Mucosa of rectum (tissue), 2 donors: ENCODE data around the gene IRAK3.
"Not testable (repeated sequence)": the region's sequence is repeated elsewhere in the genome, so short reads cannot be mapped to it uniquely, and the experiment has no call there.

Experiments used
- H3K27ac ChIP-seq, 2 donors: one replicate each; pipeline ENCODE4 v1.7.0; 2013; ENCODE audit warnings: inconsistent platforms in 2 of 2, low read depth in 2 of 2, low read length in 2 of 2
- H3K27me3 ChIP-seq, 2 donors: one replicate each; pipeline ENCODE4 v1.7.0; 2013; ENCODE audit warnings: low read length in 2 of 2; ENCODE audit not compliant: control insufficient read depth in 2 of 2, insufficient read depth in 2 of 2
- H3K36me3 ChIP-seq, 2 donors: one replicate each; pipeline ENCODE4 v1.7.0; 2013; ENCODE audit warnings: low read length in 2 of 2; ENCODE audit not compliant: control insufficient read depth in 2 of 2, insufficient read depth in 2 of 2
- H3K4me1 ChIP-seq, 2 donors: one replicate each; pipeline ENCODE4 v1.7.0; 2013; ENCODE audit warnings: low read length in 2 of 2, mild to moderate bottlenecking in 1 of 2; ENCODE audit not compliant: control insufficient read depth in 2 of 2, insufficient read depth in 2 of 2
- H3K4me3 ChIP-seq, 2 donors: one replicate each; pipeline ENCODE4 v1.7.0; 2013; ENCODE audit warnings: low read length in 2 of 2
- H3K9ac ChIP-seq, 2 donors: one replicate each; pipeline ENCODE4 v1.7.0; 2013; ENCODE audit warnings: low read length in 2 of 2, low read depth in 1 of 2, mild to moderate bottlenecking in 1 of 2
- H3K9me3 ChIP-seq, 2 donors: one replicate each; pipeline ENCODE4 v1.7.0; 2013; ENCODE audit warnings: low read length in 2 of 2; ENCODE audit not compliant: control insufficient read depth in 2 of 2
- donor health status: healthy.
- donor health status: Normal muscosa, but diverticular disease.

Gene IRAK3

DNA sequence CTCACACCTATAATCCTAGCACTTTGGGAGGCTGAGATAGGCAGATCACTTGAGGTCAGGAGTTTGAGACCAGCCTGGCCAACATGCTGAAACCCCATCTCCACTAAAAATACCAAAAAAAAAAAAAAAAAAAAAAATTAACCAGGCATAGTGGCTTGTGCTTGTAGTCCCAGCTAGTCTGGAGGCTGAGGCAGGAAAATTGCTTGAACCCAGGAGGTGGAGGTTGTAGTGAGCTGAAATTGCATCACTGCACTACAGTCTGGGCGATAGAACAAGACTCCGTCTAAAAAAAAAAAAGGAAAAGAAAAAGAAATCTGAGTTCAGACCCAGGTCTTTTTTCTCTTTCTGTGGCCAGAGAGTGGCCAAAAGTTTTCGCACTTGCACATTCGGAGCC, 47.3 kb downstream of the IRAK3 start:
- H3K9ac ChIP-seq, H3K4me1 ChIP-seq, H3K36me3 ChIP-seq, H3K27ac ChIP-seq, H3K9me3 ChIP-seq, H3K27me3 ChIP-seq: not testable (repeated sequence)
- H3K4me3 ChIP-seq: peak overlapping the region in 1 of 2 donors; percentile 69

DNA sequence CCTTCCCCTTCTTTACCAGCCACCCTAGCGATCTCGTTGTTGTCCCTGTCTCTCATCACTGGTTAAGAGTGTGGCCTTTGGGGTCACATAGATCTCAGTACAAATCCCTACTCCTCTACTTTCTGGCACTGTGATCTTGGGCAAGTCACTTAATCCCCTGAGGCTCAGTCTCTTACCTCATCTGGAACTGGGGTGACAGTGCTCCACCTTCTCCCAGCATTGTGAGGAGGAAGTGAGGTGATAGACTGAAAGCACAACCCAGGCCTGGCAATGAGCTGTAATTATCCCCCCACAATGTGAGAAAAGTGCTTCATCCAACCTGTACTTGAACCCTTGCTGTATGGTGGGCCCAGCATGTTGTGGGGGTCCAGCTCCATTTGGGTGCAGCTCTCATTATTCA, 48.0 kb downstream of the IRAK3 start:
- no peaks in the 10 kb centered on the region for H3K36me3 ChIP-seq
- no peak overlapping the region for H3K27ac ChIP-seq
- H3K4me3 ChIP-seq: no peak overlapping the region
- H3K9me3 ChIP-seq: no peaks in the 10 kb centered on the region
- no peaks in the 10 kb centered on the region for H3K27me3 ChIP-seq
- H3K9ac ChIP-seq: no peak overlapping the region
- peaks cover 0 to 3% of the 10 kb centered on the region in 2 donors for H3K4me1 ChIP-seq

DNA sequence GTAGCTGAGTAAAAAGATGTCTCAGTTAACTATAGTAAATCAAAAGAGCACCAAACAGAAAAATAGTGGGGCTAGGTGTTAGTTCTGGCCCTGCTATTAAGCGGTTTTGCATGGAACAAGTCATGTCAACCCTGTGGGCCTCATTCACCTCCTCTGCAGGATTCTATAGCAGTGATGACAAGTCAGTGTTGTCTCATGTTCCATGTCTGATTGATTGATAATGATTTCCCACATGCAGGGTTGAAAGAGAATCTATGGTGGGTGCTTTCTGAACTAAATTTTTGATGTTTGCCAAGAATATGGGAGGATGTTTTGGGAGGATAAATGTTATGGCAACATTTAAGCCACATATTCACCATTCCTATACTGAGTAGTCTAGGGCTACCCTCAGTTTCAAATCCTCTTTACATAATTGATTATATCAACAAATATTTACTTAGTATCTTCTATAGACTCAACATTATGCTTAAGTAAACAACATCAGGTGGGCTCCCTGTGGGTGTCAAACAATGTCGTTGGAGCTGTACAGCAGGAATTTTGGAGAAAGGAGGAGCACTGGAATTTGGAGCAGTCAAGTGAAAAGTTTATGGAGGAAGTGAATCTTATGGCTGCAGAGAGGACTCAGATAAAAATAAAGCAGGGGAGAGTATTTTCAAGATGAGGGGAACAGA, 48.6 kb downstream of the IRAK3 start:
- no peaks in the 10 kb centered on the region for H3K9me3 ChIP-seq
- H3K4me3 ChIP-seq: no peak overlapping the region
- H3K36me3 ChIP-seq: no peaks in the 10 kb centered on the region
- H3K9ac ChIP-seq: no peak overlapping the region
- peaks cover 0 to 3% of the 10 kb centered on the region in 2 donors for H3K4me1 ChIP-seq
- no peak overlapping the region for H3K27ac ChIP-seq
- H3K27me3 ChIP-seq: no peaks in the 10 kb centered on the region

DNA sequence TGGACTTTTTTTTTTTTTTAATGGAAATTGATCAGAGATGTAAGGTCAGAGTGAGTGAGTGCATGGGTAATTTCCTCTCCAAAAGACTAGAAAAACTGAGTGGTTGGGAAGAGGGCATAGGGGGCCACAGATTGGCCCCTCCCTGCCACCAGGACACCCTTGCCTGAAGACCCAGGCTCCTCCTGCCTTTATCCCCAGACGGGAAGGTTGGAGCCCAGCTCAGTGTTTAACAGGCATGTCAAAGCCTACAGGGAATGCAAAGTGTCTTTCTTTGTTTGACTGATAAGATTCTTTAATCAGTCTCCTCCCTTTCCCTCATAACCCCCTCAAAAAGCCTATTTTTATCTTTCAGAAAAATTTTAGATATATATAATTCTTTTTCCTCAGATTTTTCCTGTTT, 50.3 kb downstream of the IRAK3 start:
- H3K4me3 ChIP-seq: no peak overlapping the region
- no peak overlapping the region for H3K27ac ChIP-seq
- H3K9me3 ChIP-seq: no peaks in the 10 kb centered on the region
- H3K36me3 ChIP-seq: no peaks in the 10 kb centered on the region
- peaks cover 0 to 3% of the 10 kb centered on the region in 2 donors for H3K4me1 ChIP-seq
- no peaks in the 10 kb centered on the region for H3K27me3 ChIP-seq
- no peak overlapping the region for H3K9ac ChIP-seq

DNA sequence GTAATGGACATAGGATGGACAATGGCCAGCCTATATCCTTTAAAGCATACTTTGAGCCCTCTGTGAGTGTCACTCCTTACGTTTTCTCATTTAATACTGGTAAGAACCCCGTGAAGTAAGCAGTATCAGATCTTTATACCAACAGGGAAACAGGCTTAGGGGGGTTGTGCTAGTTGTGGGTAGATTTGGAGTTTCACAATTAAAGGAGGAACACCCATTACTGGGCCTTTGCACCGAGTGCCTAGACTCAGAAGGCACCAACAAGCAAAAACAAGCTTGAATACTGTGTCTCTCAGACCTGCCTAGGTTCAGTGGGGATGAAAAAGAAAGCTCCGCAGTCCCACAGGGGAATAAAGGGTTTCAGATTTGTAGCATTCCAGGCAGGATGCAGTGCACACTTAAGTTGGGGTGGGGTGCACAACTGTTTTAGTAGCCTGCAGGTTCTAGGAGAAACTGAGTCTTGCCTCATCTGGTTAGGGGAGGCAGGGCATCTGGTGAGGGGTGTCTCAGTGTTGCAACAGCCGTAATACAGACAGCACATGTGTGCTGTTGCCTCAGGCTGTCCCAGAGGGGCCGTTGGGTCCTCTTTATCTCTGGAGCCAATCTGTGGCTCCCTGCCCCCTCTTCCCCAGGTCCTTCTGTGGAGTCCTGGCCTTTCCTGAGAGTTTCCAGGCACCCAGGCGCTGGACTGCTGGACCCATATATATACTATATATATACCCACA, 51.2 kb downstream of the IRAK3 start:
- Histone ChIP-seq H3K4me1 (peaks cover 0 to 3% of the 10 kb centered on the region in 2 donors), H3K4me3 (no peak overlapping the region), H3K9me3 (no peaks in the 10 kb centered on the region), H3K27me3 (no peaks in the 10 kb centered on the region), H3K36me3 (no peaks in the 10 kb centered on the region), H3K9ac (no peak overlapping the region), H3K27ac (no peak overlapping the region)

DNA sequence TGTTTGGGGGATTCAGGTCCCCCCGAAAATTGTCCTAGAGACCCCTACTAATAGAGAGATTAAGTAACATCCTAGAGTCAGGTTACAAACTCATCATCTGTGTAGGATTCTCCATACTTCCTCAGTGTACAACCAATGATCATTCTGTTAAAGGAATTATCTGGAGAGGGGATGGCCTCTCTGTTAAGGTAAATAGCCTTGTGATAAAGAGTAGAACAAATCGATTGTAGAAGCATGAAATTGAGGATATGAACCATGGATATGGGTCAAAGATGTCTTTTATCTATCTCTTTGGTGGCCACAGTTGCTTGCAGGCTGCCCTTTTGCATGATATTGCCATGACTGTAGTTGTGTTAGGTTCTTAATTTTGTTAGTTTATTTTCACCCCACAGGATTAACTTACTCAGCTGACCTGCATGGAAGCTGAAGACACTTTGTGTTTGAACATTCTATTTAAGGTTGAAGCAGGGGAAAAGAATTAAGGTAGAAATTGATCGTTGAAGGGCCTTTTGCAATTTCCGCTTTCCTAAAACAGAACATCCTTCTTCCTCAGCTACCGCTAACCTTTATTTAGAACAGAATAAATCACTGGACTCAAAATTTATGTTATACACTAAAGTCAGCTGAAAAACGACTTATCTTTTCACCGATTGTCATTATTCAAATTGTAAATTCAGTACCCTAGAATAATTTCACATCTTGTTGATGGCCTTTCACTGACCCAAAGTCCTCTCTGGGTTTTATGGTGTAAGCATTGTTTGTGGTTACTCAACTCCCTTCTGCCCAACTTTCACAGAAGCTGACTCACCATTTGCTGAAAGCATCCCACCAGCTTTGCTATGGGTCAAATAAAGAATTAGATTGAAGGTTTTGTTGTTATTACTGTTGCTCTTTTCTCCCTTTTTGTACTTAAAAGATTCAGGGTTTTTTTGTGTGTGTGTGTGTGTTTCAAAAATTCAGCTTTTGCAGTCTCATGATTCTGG, 52.3 kb downstream of the IRAK3 start:
- H3K4me3 ChIP-seq: no peak overlapping the region
- H3K27me3 ChIP-seq: no peaks in the 10 kb centered on the region
- H3K36me3 ChIP-seq: no peaks in the 10 kb centered on the region
- no peak overlapping the region for H3K27ac ChIP-seq
- H3K9ac ChIP-seq: no peak overlapping the region
- H3K9me3 ChIP-seq: no peaks in the 10 kb centered on the region
- no peaks in the 10 kb centered on the region for H3K4me1 ChIP-seq

DNA sequence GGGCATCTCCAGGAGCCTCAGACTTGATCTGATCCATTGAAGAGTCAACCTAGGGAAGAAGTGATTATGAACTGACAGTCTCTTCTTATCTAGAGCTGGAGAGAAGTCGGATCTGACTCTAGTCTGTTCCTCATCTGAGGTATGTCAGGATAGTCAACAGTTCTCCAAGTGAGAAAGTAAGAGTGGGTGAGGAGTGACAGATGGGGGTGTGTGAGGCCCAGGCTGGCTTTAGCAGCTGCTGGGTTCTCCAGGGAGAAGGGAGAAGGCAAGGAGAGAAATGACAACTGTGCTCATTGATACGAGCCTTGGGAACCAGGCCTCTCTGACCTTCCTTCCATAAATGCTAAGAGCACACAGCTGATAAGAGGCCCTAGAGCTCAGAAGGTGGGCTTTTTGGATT, 53.3 kb downstream of the IRAK3 start:
- Histone ChIP-seq H3K9ac (no peak overlapping the region), H3K4me1 (no peaks in the 10 kb centered on the region), H3K9me3 (no peaks in the 10 kb centered on the region), H3K36me3 (no peaks in the 10 kb centered on the region), H3K27me3 (no peaks in the 10 kb centered on the region), H3K27ac (no peak overlapping the region), H3K4me3 (no peak overlapping the region)

DNA sequence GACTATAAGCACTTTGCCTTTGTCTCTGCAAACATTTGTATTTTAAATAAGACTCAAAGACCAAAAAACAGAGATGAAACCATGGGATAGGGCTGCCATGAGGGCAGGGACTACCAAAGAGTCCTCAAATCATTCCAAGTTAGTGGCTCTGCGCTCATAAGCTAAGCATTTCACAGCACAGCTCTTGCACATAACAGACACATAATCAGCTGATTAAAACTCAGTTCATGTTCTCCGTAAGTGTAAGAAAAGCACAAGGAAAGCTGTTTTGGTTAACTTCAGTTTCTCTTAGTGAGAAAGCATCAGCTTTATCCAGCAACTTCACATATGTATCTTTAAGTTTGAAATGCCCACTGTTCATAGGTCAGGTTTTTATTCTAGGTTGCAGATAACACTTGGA, 54.9 kb downstream of the IRAK3 start:
- no peak overlapping the region for H3K9ac ChIP-seq
- peaks cover 0 to 2% of the 10 kb centered on the region in 2 donors for H3K36me3 ChIP-seq
- no peak overlapping the region for H3K4me3 ChIP-seq
- no peak overlapping the region for H3K27ac ChIP-seq
- no peaks in the 10 kb centered on the region for H3K9me3 ChIP-seq
- H3K27me3 ChIP-seq: no peaks in the 10 kb centered on the region
- H3K4me1 ChIP-seq: no peaks in the 10 kb centered on the region

DNA sequence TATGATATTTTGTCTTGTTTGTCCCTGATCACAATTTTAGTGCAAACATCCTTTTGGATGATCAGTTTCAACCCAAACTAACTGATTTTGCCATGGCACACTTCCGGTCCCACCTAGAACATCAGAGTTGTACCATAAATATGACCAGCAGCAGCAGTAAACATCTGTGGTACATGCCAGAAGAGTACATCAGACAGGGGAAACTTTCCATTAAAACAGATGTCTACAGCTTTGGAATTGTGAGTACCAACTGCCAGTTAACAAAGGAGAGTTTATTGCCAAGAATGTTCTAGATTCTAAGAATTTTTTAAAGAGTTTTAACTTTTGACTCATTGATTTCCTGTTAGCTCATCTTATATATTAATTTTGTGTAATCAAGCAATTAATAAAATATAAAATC, 55.4 kb downstream of the IRAK3 start:
- Histone ChIP-seq H3K4me3 (no peak overlapping the region), H3K9me3 (no peaks in the 10 kb centered on the region), H3K4me1 (no peaks in the 10 kb centered on the region), H3K27ac (no peak overlapping the region), H3K27me3 (no peaks in the 10 kb centered on the region), H3K9ac (no peak overlapping the region), H3K36me3 (peaks cover 0 to 2% of the 10 kb centered on the region in 2 donors)

DNA sequence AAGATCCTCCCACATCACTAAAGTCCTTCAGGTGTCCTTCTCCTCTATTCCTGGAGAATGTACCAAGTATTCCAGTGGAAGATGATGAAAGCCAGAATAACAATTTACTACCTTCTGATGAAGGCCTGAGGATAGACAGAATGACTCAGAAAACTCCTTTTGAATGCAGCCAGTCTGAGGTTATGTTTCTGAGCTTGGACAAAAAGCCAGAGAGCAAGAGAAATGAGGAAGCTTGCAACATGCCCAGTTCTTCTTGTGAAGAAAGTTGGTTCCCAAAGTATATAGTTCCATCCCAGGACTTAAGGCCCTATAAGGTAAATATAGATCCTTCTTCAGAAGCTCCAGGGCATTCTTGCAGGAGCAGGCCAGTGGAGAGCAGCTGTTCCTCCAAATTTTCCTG, 58.7 kb downstream of the IRAK3 start:
- no peaks in the 10 kb centered on the region for H3K27me3 ChIP-seq
- H3K4me3 ChIP-seq: no peak overlapping the region
- H3K27ac ChIP-seq: no peak overlapping the region
- peaks cover 0 to 2% of the 10 kb centered on the region in 2 donors for H3K36me3 ChIP-seq
- no peaks in the 10 kb centered on the region for H3K4me1 ChIP-seq
- no peak overlapping the region for H3K9ac ChIP-seq
- H3K9me3 ChIP-seq: no peaks in the 10 kb centered on the region
